SK-N-SH (cell line): ENCODE data around the gene CDC34. TPM values are rescaled to one million over a fixed set of nuclear protein-coding genes. Genes with fewer than 3 reads are reported as not detected.

Source experiments
- CTCF ChIA-PET: fragments of 300-600, 350-600 bp; formaldehyde crosslinking; extraction: SDS; loops from one replicate; lab custom pipeline; 2021; lab: Yijun Ruan, JAX
- POLR2A ChIA-PET: fragments of 350-600 bp; sonication (Branson Sonifier 250); formaldehyde crosslinking; extraction: SDS; loops from one replicate; lab custom pipeline; 2020; ENCODE audit warnings: antibody characterized with exemption, inconsistent platforms; lab: Yijun Ruan, JAX
- DNase-seq: peaks from one replicate; pipeline ENCODE4 v3.0.0; 2012
- H2AFZ ChIP-seq: fragments of 200-600 bp; sonication (generic); 2 replicates; pipeline ENCODE4 v1.8.1; 2016; ENCODE audit warnings: antibody characterized with exemption, mild to moderate bottlenecking, low read depth
- H3F3A ChIP-seq: fragments of 200-600 bp; sonication (generic); replicated peaks from 2 replicates; pipeline ENCODE3; 2016; ENCODE audit warnings: antibody characterized with exemption, mild to moderate bottlenecking; ENCODE audit not compliant: insufficient read depth
- H3K27ac ChIP-seq, 2 experiments: fragments of 200-500 bp in 1 of 2; fragments of 200-600 bp in 1 of 2; sonication (Bioruptor generic) in 1 of 2; sonication (generic), shearing (Covaris generic) in 1 of 2; 2 replicates each; pipeline versions ENCODE4 v1.5.1 to v1.6.1; 2014 to 2016; ENCODE audit warnings: low read depth in 2 of 2, inconsistent platforms in 1 of 2, low read length in 1 of 2, mild to moderate bottlenecking in 1 of 2, mixed read lengths in 1 of 2
- H3K27me3 ChIP-seq: fragments of 200-600 bp; sonication (generic), shearing (Covaris generic); 2 replicates; pipeline ENCODE4 v1.6.1; 2016; ENCODE audit warnings: mixed run types; ENCODE audit not compliant: insufficient read depth
- H3K36me3 ChIP-seq, 2 experiments: fragments of 200-500 bp in 1 of 2; fragments of 200-600 bp in 1 of 2; sonication (Bioruptor generic) in 1 of 2; sonication (generic) in 1 of 2; replicated peaks in 1 of 2; 2 replicates each; pipeline versions ENCODE3 to v1.5.1; 2014 to 2016; ENCODE audit warnings: low read length in 1 of 2, mild to moderate bottlenecking in 1 of 2; ENCODE audit not compliant: insufficient read depth in 2 of 2, control insufficient read depth in 1 of 2
- H3K4me1 ChIP-seq, 2 experiments: fragments of 200-500 bp in 1 of 2; fragments of 200-600 bp in 1 of 2; sonication (Bioruptor generic) in 1 of 2; sonication (generic), shearing (Covaris generic) in 1 of 2; 2 replicates each; pipeline versions ENCODE4 v1.5.1 to v1.6.1; 2014 to 2016; ENCODE audit warnings: low read depth in 1 of 2, low read length in 1 of 2, mixed run types in 1 of 2; ENCODE audit not compliant: insufficient read depth in 2 of 2, control insufficient read depth in 1 of 2
- H3K4me2 ChIP-seq: fragments of 200-600 bp; sonication (generic), shearing (Covaris generic); 2 replicates; pipeline ENCODE4 v1.6.1; 2017; ENCODE audit warnings: mixed run types
- H3K4me3 ChIP-seq, 2 experiments: fragments of 200-500 bp in 1 of 2; fragments of 200-600 bp in 1 of 2; sonication (Bioruptor generic) in 1 of 2; sonication (generic), shearing (Covaris generic) in 1 of 2; 2 replicates each; pipeline versions ENCODE4 v1.5.1 to v1.8.1; 2014 to 2016; ENCODE audit warnings: low read depth in 2 of 2, inconsistent platforms in 1 of 2, low read length in 1 of 2, mild to moderate bottlenecking in 1 of 2, mixed read lengths in 1 of 2, moderate library complexity in 1 of 2
- H3K79me2 ChIP-seq: fragments of 200-600 bp; sonication (generic); 2 replicates; pipeline ENCODE4 v1.8.1; 2017; ENCODE audit warnings: mild to moderate bottlenecking; ENCODE audit not compliant: insufficient read depth
- H3K9ac ChIP-seq: fragments of 200-600 bp; sonication (generic); 2 replicates; pipeline ENCODE4 v1.6.1; 2017; ENCODE audit warnings: mixed run types
- H3K9me2 ChIP-seq: fragments of 200-600 bp; sonication (generic); 2 replicates; pipeline ENCODE4 v1.6.1; 2017; ENCODE audit warnings: mixed run types
- H3K9me3 ChIP-seq: fragments of 200-600 bp; sonication (generic); 2 replicates; pipeline ENCODE4 v1.6.1; 2017; ENCODE audit warnings: mixed run types, mild to moderate bottlenecking, moderate library complexity
- H4K20me1 ChIP-seq: fragments of 200-600 bp; sonication (generic); 2 replicates; pipeline ENCODE4 v1.6.1; 2017; ENCODE audit warnings: mild to moderate bottlenecking, mixed run types; ENCODE audit not compliant: insufficient read depth
- CHD2 ChIP-seq: fragments of 150-350 bp; IDR thresholded peaks from 2 replicates; pipeline ENCODE4 v1.6.1; 2018; ENCODE audit warnings: low read length; ENCODE audit not compliant: partially characterized antibody
- FOXM1 ChIP-seq: IDR thresholded peaks from 2 replicates; pipeline ENCODE4 v1.4.0; 2012; ENCODE audit warnings: low read depth, mild to moderate bottlenecking
- MXI1 ChIP-seq: IDR thresholded peaks from 2 replicates; pipeline ENCODE4 v1.6.1; 2012; ENCODE audit warnings: mild to moderate bottlenecking, low read depth, low read length, improper control_type of control experiment
- POLR2AphosphoS5 ChIP-seq: IDR thresholded peaks from 2 replicates; pipeline ENCODE4 v1.6.1; 2012; ENCODE audit warnings: low read depth, low read length
- RAD21 ChIP-seq: IDR thresholded peaks from 2 replicates; pipeline ENCODE4 v1.6.1; 2012; ENCODE audit warnings: mild to moderate bottlenecking, low read length
- RCOR1 ChIP-seq: fragments of 150-350 bp; IDR thresholded peaks from 2 replicates; pipeline ENCODE4 v1.6.1; 2017; ENCODE audit warnings: antibody characterized with exemption, low read length
- TCF12 ChIP-seq: IDR thresholded peaks from 2 replicates; pipeline ENCODE4 v1.4.0; 2012
- YY1 ChIP-seq: IDR thresholded peaks from 2 replicates; pipeline ENCODE4 v1.4.0; 2012; ENCODE audit warnings: low read depth, mild to moderate bottlenecking
- WGBS: methylation state at CpG from one replicate; pipeline ENCODE4 v1.1.6; 2017; ENCODE audit warnings: low lambda C conversion rate; 5-methylcytosine and 5-hydroxymethylcytosine counted together
- polyA plus RNA-seq, 3 experiments: library from polyadenylated mRNA; depleted of rRNA; stranded (reverse); fragments of >200 nt; gene quantifications; 2 replicates each; pipeline ENCODE4 v1.2.3, GENCODE V29; 2012
- TF ChIP-seq, protein P1 (sequence below): fragments of 200-600 bp; sonication (generic); IDR thresholded peaks from 2 replicates; pipeline ENCODE4 v1.6.1; 2017; ENCODE audit warnings: antibody characterized with exemption, mild to moderate bottlenecking, moderate library complexity

CDC34 gene
- polyA plus RNA-seq, 1 of the 3 experiments (the other 2 are of a cell fraction): 96.7 TPM

GRCh38 chr19:554817-555216 lies 23.3 kb downstream of the CDC34 start:
- ChIA-PET CTCF (interaction anchor here (0.7 to 1.2 kb wide), 2 partner anchors 8 to 30 kb away, joined by 3 read pairs; no protein-coding TSS in a partner anchor), POLR2A (interaction anchor here (1.4 kb wide), 1 partner anchor 24 kb away, joined by 5 read pairs; the partner anchor contains the start of gene CDC34)
- Histone ChIP-seq H3K9me3 (no peaks in the 10 kb centered on the region), H2AFZ (no peak overlapping the region), H3K9ac (no peak overlapping the region), H3F3A (no peaks in the 10 kb centered on the region), H3K9me2 (no peaks in the 10 kb centered on the region), H3K4me1 (peaks cover 0 to 4% of the 10 kb centered on the region in 2 experiments; a peak in 1 of 4 replicates), H3K27me3 (no peaks in the 10 kb centered on the region), H3K4me2 (no peak overlapping the region), H3K36me3 (no peaks in the 10 kb centered on the region), H3K27ac (no peak overlapping the region), H3K79me2 (no peaks in the 10 kb centered on the region), H3K4me3 (no peak overlapping the region), H4K20me1 (no peaks in the 10 kb centered on the region)
- no peak for DNase-seq
- WGBS: 81% methylated on average over 16 of the region's 20 CpGs
- TF ChIP-seq TCF12: no peak

GRCh38 chr19:555474-555808 lies 23.9 kb downstream of the CDC34 start:
- no peak overlapping the region for H3K4me3 ChIP-seq
- no peaks in the 10 kb centered on the region for H3K27me3 ChIP-seq
- no peaks in the 10 kb centered on the region for H4K20me1 ChIP-seq
- 91% methylated on average over 9 of the region's 14 CpGs for WGBS
- TF ChIP-seq POLR2AphosphoS5 (no peak), YY1 (no peak), MXI1 (no peak), RAD21 (no peak), CHD2 (no peak), TCF12 (no peak), RCOR1 (no peak), FOXM1 (no peak)
- TF ChIP-seq, protein P1, sequence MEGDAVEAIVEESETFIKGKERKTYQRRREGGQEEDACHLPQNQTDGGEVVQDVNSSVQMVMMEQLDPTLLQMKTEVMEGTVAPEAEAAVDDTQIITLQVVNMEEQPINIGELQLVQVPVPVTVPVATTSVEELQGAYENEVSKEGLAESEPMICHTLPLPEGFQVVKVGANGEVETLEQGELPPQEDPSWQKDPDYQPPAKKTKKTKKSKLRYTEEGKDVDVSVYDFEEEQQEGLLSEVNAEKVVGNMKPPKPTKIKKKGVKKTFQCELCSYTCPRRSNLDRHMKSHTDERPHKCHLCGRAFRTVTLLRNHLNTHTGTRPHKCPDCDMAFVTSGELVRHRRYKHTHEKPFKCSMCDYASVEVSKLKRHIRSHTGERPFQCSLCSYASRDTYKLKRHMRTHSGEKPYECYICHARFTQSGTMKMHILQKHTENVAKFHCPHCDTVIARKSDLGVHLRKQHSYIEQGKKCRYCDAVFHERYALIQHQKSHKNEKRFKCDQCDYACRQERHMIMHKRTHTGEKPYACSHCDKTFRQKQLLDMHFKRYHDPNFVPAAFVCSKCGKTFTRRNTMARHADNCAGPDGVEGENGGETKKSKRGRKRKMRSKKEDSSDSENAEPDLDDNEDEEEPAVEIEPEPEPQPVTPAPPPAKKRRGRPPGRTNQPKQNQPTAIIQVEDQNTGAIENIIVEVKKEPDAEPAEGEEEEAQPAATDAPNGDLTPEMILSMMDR: no peak
- no peak overlapping the region for H2AFZ ChIP-seq
- H3K9ac ChIP-seq: no peak overlapping the region
- CTCF ChIA-PET: interaction anchor here (1.2 kb wide), 1 partner anchor 9 kb away, joined by 3 read pairs; no protein-coding TSS in a partner anchor
- POLR2A ChIA-PET: interaction anchor here (1.4 kb wide), 1 partner anchor 24 kb away, joined by 5 read pairs; the partner anchor contains the start of gene CDC34
- H3K9me2 ChIP-seq: no peaks in the 10 kb centered on the region
- peaks cover 0 to 4% of the 10 kb centered on the region in 2 experiments; a peak in 1 of 4 replicates for H3K4me1 ChIP-seq
- no peaks in the 10 kb centered on the region for H3K9me3 ChIP-seq
- no peaks in the 10 kb centered on the region for H3K79me2 ChIP-seq
- H3F3A ChIP-seq: no peaks in the 10 kb centered on the region
- no peaks in the 10 kb centered on the region for H3K36me3 ChIP-seq
- DNase-seq: no peak
- no peak overlapping the region for H3K4me2 ChIP-seq
- no peak overlapping the region for H3K27ac ChIP-seq
